ELR (cell line): Measurements from ENCODE around the gene RNASE13.
A peak's percentile ranks its signal among the peaks of the same experiment; 100 is the strongest.
"Not testable (repeated sequence)": the region's sequence is repeated elsewhere in the genome, so short reads cannot be mapped to it uniquely, and the experiment has no call there.

ENCODE experiments used
- DNase-seq: peaks from one replicate; pipeline ENCODE4 v3.0.0-alpha.2; 2015; ENCODE audit warnings: low read depth

The RNASE13 gene

GRCh38 chr14:20988717-20989470, 45.7 kb downstream of the RNASE13 start:
- no peak for DNase-seq

DNA sequence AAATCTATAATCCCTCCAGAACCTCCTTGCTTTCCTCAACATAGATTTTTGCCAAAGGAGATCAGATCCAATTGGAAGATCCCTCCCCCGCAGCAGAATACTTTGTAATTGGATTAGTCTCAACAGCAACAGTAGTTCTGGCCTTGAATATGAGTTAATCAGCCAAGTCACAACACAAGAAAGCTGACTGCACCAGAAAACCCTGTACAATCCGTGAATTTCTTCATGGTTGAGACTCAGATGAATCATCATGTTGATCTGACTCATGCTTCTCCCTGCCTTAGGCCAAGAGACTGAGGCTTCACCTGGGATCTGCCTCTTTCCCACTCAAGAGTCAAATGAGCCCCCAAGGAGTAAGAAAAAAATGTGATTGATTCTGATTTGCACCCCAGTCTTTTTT, 47.8 kb downstream of the RNASE13 start:
- DNase-seq: peak; percentile 95

DNA sequence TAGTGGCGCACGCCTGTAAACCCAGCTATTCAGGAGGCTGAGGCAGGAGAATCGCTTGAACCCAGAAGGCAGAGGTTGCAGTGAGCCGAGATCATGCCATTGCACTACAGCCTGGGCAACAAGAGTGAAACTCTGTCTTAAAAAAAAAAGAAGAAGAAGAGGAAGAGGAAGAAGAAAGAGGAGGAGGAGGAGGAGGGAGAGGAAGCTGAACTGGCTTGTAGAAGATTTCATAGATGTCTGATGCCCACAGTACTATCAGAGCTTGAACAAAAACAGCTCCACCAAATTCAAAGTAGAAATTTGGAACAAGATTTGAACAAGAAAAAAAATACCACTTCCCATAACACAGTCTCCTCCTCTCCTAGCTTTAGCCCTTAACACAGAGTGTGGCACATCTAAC, 49.0 kb downstream of the RNASE13 start:
- DNase-seq: not testable (repeated sequence)
